Testis (tissue), 3 donors: Measurements from ENCODE around the gene SUGT1. TPM values are rescaled to one million over a fixed set of nuclear protein-coding genes. Genes with fewer than 3 reads are reported as not detected.

Experiments used
- DNase-seq: peaks from one replicate; pipeline ENCODE4 v3.0.0-alpha.2; 2019
- H3K27ac ChIP-seq, 2 donors: fragments of 200-600 bp; sonication (generic); one replicate each; pipeline ENCODE4 v1.5.1; 2019
- H3K27me3 ChIP-seq: fragments of 200-600 bp; sonication (generic); one replicate; pipeline ENCODE4 v1.5.1; 2019
- H3K36me3 ChIP-seq: fragments of 200-600 bp; sonication (generic); one replicate; pipeline ENCODE4 v1.5.1; 2017; ENCODE audit warnings: low read depth; ENCODE audit errors: missing control alignments
- H3K4me1 ChIP-seq: fragments of 200-600 bp; sonication (generic); one replicate; pipeline ENCODE4 v1.5.1; 2019
- H3K4me3 ChIP-seq, 2 donors: fragments of 200-600 bp; sonication (generic); one replicate each; pipeline ENCODE4 v1.5.1; 2017 to 2019
- H3K9me3 ChIP-seq: fragments of 200-600 bp; sonication (generic); one replicate; pipeline ENCODE4 v1.5.1; 2017
- POLR2A ChIP-seq: fragments of 450-650 bp; IDR thresholded peaks from one replicate; pipeline ENCODE4 v1.6.1; 2017; ENCODE audit warnings: antibody characterized with exemption, mild to moderate bottlenecking, moderate library complexity
- WGBS, 2 donors: methylation state at CpG; one replicate each; pipeline ENCODE4 v1.1.5; 2018; 5-methylcytosine and 5-hydroxymethylcytosine counted together
- intact Hi-C: fragments of 100-400 bp; cut with DNase I; formaldehyde crosslinking; loops from one replicate; pipeline ENCODE4 v1.15.1; 2023; ENCODE audit warnings: low total_unique reads
- polyA plus RNA-seq: library from polyadenylated mRNA; stranded (reverse); fragments of 350-450 nt; fragmentation: Illumina TruSeq; extraction: RNeasy Lipid Tissue Mini Kit (QIAGEN cat#74804); gene quantifications from one replicate; pipeline ENCODE4 v1.2.3, GENCODE V29; 2014; ENCODE audit warnings: low read depth, low replicate concordance; ENCODE audit not compliant: insufficient read depth
- total RNA-seq, 2 donors: library from RNA; depleted of rRNA; stranded (reverse); fragments of >200 nt; gene quantifications; one replicate each; pipeline ENCODE4 v1.2.3, GENCODE V29; 2016
- TF ChIP-seq, protein P1 (sequence below), 3 experiments: fragments of 450-650 bp in 2 of 3; fragments of 200-600 bp in 1 of 3; sonication (generic) in 1 of 3; IDR thresholded peaks; one replicate each; pipeline ENCODE4 v1.5.1; 2016 to 2019; ENCODE audit warnings: antibody characterized with exemption in 3 of 3, mild to moderate bottlenecking in 2 of 3, moderate library complexity in 1 of 3

Gene SUGT1
- total and polyA plus RNA-seq, 3 donors from 2014 or later, result 49.1 to 63.4 (median 54.2) TPM

DNA sequence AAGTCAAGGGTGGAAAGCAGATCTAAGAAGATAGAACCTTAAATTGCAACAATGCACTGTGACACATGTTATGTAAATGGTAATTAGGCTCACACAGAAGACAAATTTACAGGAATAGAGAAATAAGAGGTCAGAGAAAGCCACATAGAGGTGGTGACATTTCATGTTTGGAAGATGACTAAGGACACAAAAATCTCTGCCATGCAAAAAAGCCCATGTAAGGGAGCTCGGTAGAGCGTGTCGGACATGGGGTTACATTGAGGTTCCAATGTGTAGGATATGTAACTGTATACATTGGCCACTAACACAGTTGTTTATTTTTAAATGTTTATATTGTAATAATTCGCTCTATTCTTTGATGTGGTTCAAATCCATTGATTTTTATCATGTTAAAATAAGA is 33.7 kb downstream of the SUGT1 start:
- no peaks in the 10 kb centered on the region for H3K27me3 ChIP-seq
- DNase-seq, result no peak
- no peaks in the 10 kb centered on the region for H3K36me3 ChIP-seq
- no peak overlapping the region for H3K27ac ChIP-seq
- 89 to 95% methylated on average over 4 of the region's 4 CpGs for WGBS, 2 donors
- H3K4me3 ChIP-seq, result no peak overlapping the region
- intact Hi-C loops, result no loop called here
- no peaks in the 10 kb centered on the region for H3K9me3 ChIP-seq
- TF ChIP-seq, protein P1, sequence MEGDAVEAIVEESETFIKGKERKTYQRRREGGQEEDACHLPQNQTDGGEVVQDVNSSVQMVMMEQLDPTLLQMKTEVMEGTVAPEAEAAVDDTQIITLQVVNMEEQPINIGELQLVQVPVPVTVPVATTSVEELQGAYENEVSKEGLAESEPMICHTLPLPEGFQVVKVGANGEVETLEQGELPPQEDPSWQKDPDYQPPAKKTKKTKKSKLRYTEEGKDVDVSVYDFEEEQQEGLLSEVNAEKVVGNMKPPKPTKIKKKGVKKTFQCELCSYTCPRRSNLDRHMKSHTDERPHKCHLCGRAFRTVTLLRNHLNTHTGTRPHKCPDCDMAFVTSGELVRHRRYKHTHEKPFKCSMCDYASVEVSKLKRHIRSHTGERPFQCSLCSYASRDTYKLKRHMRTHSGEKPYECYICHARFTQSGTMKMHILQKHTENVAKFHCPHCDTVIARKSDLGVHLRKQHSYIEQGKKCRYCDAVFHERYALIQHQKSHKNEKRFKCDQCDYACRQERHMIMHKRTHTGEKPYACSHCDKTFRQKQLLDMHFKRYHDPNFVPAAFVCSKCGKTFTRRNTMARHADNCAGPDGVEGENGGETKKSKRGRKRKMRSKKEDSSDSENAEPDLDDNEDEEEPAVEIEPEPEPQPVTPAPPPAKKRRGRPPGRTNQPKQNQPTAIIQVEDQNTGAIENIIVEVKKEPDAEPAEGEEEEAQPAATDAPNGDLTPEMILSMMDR (IDR thresholded peaks at IDR 0.05), result no peak
- TF ChIP-seq POLR2A, result no peak
- H3K4me1 ChIP-seq, result no peaks in the 10 kb centered on the region

DNA sequence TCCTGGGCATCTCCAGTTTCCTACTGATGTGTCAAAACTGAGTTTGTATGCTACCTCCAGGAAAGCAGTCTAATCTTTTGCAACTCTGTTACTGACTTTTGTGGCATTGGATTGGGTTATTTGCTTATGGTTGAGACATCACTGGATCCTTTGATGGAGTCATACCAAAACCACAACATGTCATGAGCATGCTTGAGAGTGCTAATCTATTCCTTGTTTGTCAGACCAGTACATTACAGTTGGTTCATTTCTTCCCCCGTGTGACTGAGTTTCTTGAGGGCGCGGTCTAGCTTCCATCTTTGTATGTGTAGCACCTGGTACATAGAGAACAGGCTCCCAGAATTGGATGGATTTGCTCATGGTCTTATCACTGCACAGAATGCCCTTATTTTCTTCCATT is 43.2 kb downstream of the SUGT1 start:
- no peak for TF ChIP-seq POLR2A
- TF ChIP-seq, protein P1 (IDR thresholded peaks at IDR 0.05), result no peak
- no peaks in the 10 kb centered on the region for H3K36me3 ChIP-seq
- no peak for DNase-seq
- intact Hi-C loops, result no loop called here
- H3K27ac ChIP-seq, result no peak overlapping the region
- WGBS, 2 donors, result 74 to 91% methylated on average over 3 of the region's 3 CpGs
- no peaks in the 10 kb centered on the region for H3K9me3 ChIP-seq
- H3K27me3 ChIP-seq, result no peaks in the 10 kb centered on the region
- no peak overlapping the region for H3K4me3 ChIP-seq
- H3K4me1 ChIP-seq, result no peaks in the 10 kb centered on the region

DNA sequence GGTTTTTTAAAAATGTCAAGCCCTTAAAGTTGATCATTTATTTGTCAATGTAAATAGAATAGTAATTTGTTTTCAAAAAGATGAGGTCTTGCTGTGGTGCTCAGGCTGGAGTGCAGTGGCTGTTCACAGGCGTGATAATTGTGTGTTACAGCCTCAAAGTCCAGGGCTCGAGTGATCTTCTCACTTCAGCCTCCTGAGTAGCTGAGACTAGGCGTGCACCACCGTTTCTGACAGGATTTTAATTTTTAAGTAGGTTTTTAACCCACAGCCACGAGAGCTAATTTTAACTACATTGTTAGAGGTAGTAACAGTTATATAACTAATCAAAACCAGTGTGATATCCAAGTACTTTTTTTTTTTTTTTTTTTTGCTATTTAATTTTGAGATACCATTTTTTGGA is 43.9 kb downstream of the SUGT1 start:
- Histone ChIP-seq H3K9me3 (no peaks in the 10 kb centered on the region), H3K36me3 (no peaks in the 10 kb centered on the region), H3K4me3 (no peak overlapping the region), H3K27ac (no peak overlapping the region), H3K4me1 (no peaks in the 10 kb centered on the region), H3K27me3 (no peaks in the 10 kb centered on the region)
- no peak for TF ChIP-seq POLR2A
- TF ChIP-seq, protein P1 (IDR thresholded peaks at IDR 0.05), result no peak
- intact Hi-C loops, result no loop called here
- DNase-seq, result no peak
- 89 to 93% methylated on average over 5 of the region's 5 CpGs for WGBS, 2 donors

DNA sequence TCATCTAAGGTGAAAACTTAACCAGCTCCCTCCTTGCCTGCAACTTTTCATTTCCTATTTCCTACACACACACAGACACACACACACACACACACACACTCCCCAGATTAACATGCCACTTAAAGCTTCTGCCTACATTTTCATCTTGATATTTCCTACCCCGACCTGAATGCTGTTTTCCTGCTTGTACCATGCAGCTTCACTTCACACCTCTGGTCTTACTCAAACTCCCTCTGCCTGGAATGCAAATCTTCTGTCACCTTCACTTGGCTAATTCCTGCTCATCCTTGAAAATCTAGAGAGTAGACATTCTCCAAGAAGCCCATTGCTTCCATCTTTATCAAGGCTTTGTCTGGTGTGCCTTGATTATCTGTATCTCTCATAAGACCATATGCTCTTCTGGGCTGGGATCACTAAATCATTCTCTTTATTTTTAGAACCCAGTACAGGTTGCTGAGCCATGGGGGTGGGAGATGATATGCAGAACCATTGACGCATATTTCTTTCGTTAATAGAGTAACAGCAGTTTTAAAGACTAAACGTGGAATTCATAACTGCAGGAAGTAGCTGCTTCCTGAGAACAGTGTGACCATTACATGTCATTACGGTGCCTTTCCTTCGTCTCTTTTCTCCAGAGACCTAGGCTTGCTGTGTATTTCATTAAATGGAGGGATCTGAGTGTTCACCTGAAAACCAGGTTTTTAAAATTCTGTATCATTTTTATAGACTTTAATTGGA is 49.3 kb downstream of the SUGT1 start:
- H3K36me3 ChIP-seq, result no peaks in the 10 kb centered on the region
- no peak for DNase-seq
- H3K9me3 ChIP-seq, result no peaks in the 10 kb centered on the region
- WGBS, 2 donors, result 66 to 79% methylated on average over 6 of the region's 6 CpGs
- no peak overlapping the region for H3K4me3 ChIP-seq
- H3K27ac ChIP-seq, result no peak overlapping the region
- TF ChIP-seq, protein P1 (IDR thresholded peaks at IDR 0.05), result no peak
- TF ChIP-seq POLR2A, result no peak
- H3K27me3 ChIP-seq, result no peaks in the 10 kb centered on the region
- H3K4me1 ChIP-seq, result no peaks in the 10 kb centered on the region
- intact Hi-C loops, result no loop called here

DNA sequence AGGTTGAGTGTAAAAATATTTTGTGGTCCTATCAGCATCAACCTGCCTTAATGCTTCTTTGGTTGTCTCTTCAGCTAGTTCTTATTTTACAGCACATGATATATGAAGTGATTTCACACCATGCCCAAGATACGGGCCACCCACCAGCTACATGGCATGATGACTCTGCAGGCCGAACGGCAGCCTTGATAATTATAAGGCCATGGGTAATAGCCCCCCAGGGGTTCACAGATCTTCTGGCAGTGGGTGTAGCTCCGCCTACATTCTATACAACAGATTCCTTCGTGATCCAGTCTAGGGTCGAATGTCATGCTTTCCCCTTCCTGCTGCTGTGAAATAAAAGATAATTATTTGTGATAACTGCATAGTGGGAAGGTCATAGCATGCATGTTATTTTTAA is 50.8 kb downstream of the SUGT1 start:
- TF ChIP-seq POLR2A, result no peak
- TF ChIP-seq, protein P1 (IDR thresholded peaks at IDR 0.05), result no peak
- DNase-seq, result no peak
- H3K4me1 ChIP-seq, result no peaks in the 10 kb centered on the region
- 69 to 74% methylated on average over 6 of the region's 6 CpGs for WGBS, 2 donors
- H3K9me3 ChIP-seq, result no peaks in the 10 kb centered on the region
- H3K27ac ChIP-seq, result no peak overlapping the region
- no peaks in the 10 kb centered on the region for H3K36me3 ChIP-seq
- intact Hi-C loops, result no loop called here
- no peak overlapping the region for H3K4me3 ChIP-seq
- no peaks in the 10 kb centered on the region for H3K27me3 ChIP-seq
